Measurements from ENCODE around the gene VPS8.

The VPS8 gene

GRCh38 chr3:185081521-185081920 is 269.6 kb downstream of the VPS8 start:
- Histone ChIP-seq H3K27me3 (ENCODE audit: low read depth, low read length) (no peaks in the 10 kb centered on the region), H3K36me3 (ENCODE audit: control insufficient read depth in 1 of 2, insufficient read depth in 2 of 2, low read length in 2 of 2) (peaks cover 6 to 18% of the 10 kb centered on the region in 2 donors), H3K4me1 (ENCODE audit: control insufficient read depth in 1 of 2, insufficient read depth in 2 of 2, low read length in 2 of 2) (peaks cover 0 to 10% of the 10 kb centered on the region in 2 donors), H3K27ac (ENCODE audit: low read length) (no peak overlapping the region), H3K9me3 (ENCODE audit: control insufficient read depth in 1 of 2, low read length in 2 of 2) (no peaks in the 10 kb centered on the region), H3K4me3 (ENCODE audit: low read depth in 1 of 2, low read length in 2 of 2) (no peak overlapping the region)

- no peaks in the 10 kb centered on the region for H3K27me3 ChIP-seq (ENCODE audit: low read depth, low read length)
- no peak overlapping the region for H3K27ac ChIP-seq (ENCODE audit: low read length)
- H3K9me3 ChIP-seq (ENCODE audit: control insufficient read depth in 1 of 2, low read length in 2 of 2), result no peaks in the 10 kb centered on the region
- H3K4me3 ChIP-seq (ENCODE audit: low read depth in 1 of 2, low read length in 2 of 2), result no peak overlapping the region
- peaks cover 6 to 18% of the 10 kb centered on the region in 2 donors for H3K36me3 ChIP-seq (ENCODE audit: control insufficient read depth in 1 of 2, insufficient read depth in 2 of 2, low read length in 2 of 2)
- H3K4me1 ChIP-seq (ENCODE audit: control insufficient read depth in 1 of 2, insufficient read depth in 2 of 2, low read length in 2 of 2), result peaks cover 0 to 10% of the 10 kb centered on the region in 2 donors
Measured at GRCh38 chr3:185082149-185082548, 270.2 kb downstream of the VPS8 start.

- Histone ChIP-seq H3K36me3 (ENCODE audit: control insufficient read depth in 1 of 2, insufficient read depth in 2 of 2, low read length in 2 of 2) (peaks cover 6 to 18% of the 10 kb centered on the region in 2 donors), H3K9me3 (ENCODE audit: control insufficient read depth in 1 of 2, low read length in 2 of 2) (no peaks in the 10 kb centered on the region), H3K4me3 (ENCODE audit: low read depth in 1 of 2, low read length in 2 of 2) (no peak overlapping the region), H3K27me3 (ENCODE audit: low read depth, low read length) (no peaks in the 10 kb centered on the region), H3K27ac (ENCODE audit: low read length) (no peak overlapping the region), H3K4me1 (ENCODE audit: control insufficient read depth in 1 of 2, insufficient read depth in 2 of 2, low read length in 2 of 2) (peaks cover 0 to 10% of the 10 kb centered on the region in 2 donors)
Measured at GRCh38 chr3:185082829-185083228, 270.9 kb downstream of the VPS8 start.

- no peaks in the 10 kb centered on the region for H3K27me3 ChIP-seq (ENCODE audit: low read depth, low read length)
- H3K9me3 ChIP-seq (ENCODE audit: control insufficient read depth in 1 of 2, low read length in 2 of 2), result no peaks in the 10 kb centered on the region
- peaks cover 0 to 15% of the 10 kb centered on the region in 2 donors for H3K4me1 ChIP-seq (ENCODE audit: control insufficient read depth in 1 of 2, insufficient read depth in 2 of 2, low read length in 2 of 2)
- H3K27ac ChIP-seq (ENCODE audit: low read length), result no peak overlapping the region
- peaks cover 6 to 18% of the 10 kb centered on the region in 2 donors for H3K36me3 ChIP-seq (ENCODE audit: control insufficient read depth in 1 of 2, insufficient read depth in 2 of 2, low read length in 2 of 2)
- H3K4me3 ChIP-seq (ENCODE audit: low read depth in 1 of 2, low read length in 2 of 2), result no peak overlapping the region
Measured at GRCh38 chr3:185084402-185084801, 272.4 kb downstream of the VPS8 start.

- Histone ChIP-seq H3K27me3 (ENCODE audit: low read depth, low read length) (no peaks in the 10 kb centered on the region), H3K27ac (ENCODE audit: low read length) (no peak overlapping the region), H3K4me3 (ENCODE audit: low read depth in 1 of 2, low read length in 2 of 2) (no peak overlapping the region), H3K4me1 (ENCODE audit: control insufficient read depth in 1 of 2, insufficient read depth in 2 of 2, low read length in 2 of 2) (peaks cover 0 to 19% of the 10 kb centered on the region in 2 donors), H3K9me3 (ENCODE audit: control insufficient read depth in 1 of 2, low read length in 2 of 2) (no peaks in the 10 kb centered on the region), H3K36me3 (ENCODE audit: control insufficient read depth in 1 of 2, insufficient read depth in 2 of 2, low read length in 2 of 2) (peaks cover 6 to 18% of the 10 kb centered on the region in 2 donors)
Measured at GRCh38 chr3:185084901-185085300, 272.9 kb downstream of the VPS8 start.

GRCh38 chr3:185087419-185087818 is 275.5 kb downstream of the VPS8 start:
- H3K9me3 ChIP-seq (ENCODE audit: control insufficient read depth in 1 of 2, low read length in 2 of 2), result no peaks in the 10 kb centered on the region
- H3K36me3 ChIP-seq (ENCODE audit: control insufficient read depth in 1 of 2, insufficient read depth in 2 of 2, low read length in 2 of 2), result peaks cover 6 to 7% of the 10 kb centered on the region in 2 donors
- H3K27ac ChIP-seq (ENCODE audit: low read length), result no peak overlapping the region
- no peaks in the 10 kb centered on the region for H3K27me3 ChIP-seq (ENCODE audit: low read depth, low read length)
- peaks cover 0 to 22% of the 10 kb centered on the region in 2 donors for H3K4me1 ChIP-seq (ENCODE audit: control insufficient read depth in 1 of 2, insufficient read depth in 2 of 2, low read length in 2 of 2)
- no peak overlapping the region for H3K4me3 ChIP-seq (ENCODE audit: low read depth in 1 of 2, low read length in 2 of 2)

- no peaks in the 10 kb centered on the region for H3K36me3 ChIP-seq (ENCODE audit: control insufficient read depth in 1 of 2, insufficient read depth in 2 of 2, low read length in 2 of 2)
- H3K27me3 ChIP-seq (ENCODE audit: low read depth, low read length), result no peaks in the 10 kb centered on the region
- peaks cover 0 to 24% of the 10 kb centered on the region in 2 donors for H3K4me1 ChIP-seq (ENCODE audit: control insufficient read depth in 1 of 2, insufficient read depth in 2 of 2, low read length in 2 of 2)
- no peaks in the 10 kb centered on the region for H3K9me3 ChIP-seq (ENCODE audit: control insufficient read depth in 1 of 2, low read length in 2 of 2)
- no peak overlapping the region for H3K4me3 ChIP-seq (ENCODE audit: low read depth in 1 of 2, low read length in 2 of 2)
- H3K27ac ChIP-seq (ENCODE audit: low read length), result no peak overlapping the region
Measured at GRCh38 chr3:185089343-185089742, 277.4 kb downstream of the VPS8 start.

- H3K4me3 ChIP-seq (ENCODE audit: low read depth in 1 of 2, low read length in 2 of 2), result no peak overlapping the region
- no peak overlapping the region for H3K27ac ChIP-seq (ENCODE audit: low read length)
- no peaks in the 10 kb centered on the region for H3K27me3 ChIP-seq (ENCODE audit: low read depth, low read length)
- no peaks in the 10 kb centered on the region for H3K9me3 ChIP-seq (ENCODE audit: control insufficient read depth in 1 of 2, low read length in 2 of 2)
- H3K4me1 ChIP-seq (ENCODE audit: control insufficient read depth in 1 of 2, insufficient read depth in 2 of 2, low read length in 2 of 2), result peaks cover 0 to 21% of the 10 kb centered on the region in 2 donors
- H3K36me3 ChIP-seq (ENCODE audit: control insufficient read depth in 1 of 2, insufficient read depth in 2 of 2, low read length in 2 of 2), result no peaks in the 10 kb centered on the region
Measured at GRCh38 chr3:185089751-185090150, 277.8 kb downstream of the VPS8 start.

GRCh38 chr3:185090811-185091210 is 278.8 kb downstream of the VPS8 start:
- Histone ChIP-seq H3K36me3 (ENCODE audit: control insufficient read depth in 1 of 2, insufficient read depth in 2 of 2, low read length in 2 of 2) (no peaks in the 10 kb centered on the region), H3K4me1 (ENCODE audit: control insufficient read depth in 1 of 2, insufficient read depth in 2 of 2, low read length in 2 of 2) (peaks cover 0 to 18% of the 10 kb centered on the region in 2 donors), H3K27me3 (ENCODE audit: low read depth, low read length) (no peaks in the 10 kb centered on the region), H3K9me3 (ENCODE audit: control insufficient read depth in 1 of 2, low read length in 2 of 2) (no peaks in the 10 kb centered on the region), H3K27ac (ENCODE audit: low read length) (no peak overlapping the region), H3K4me3 (ENCODE audit: low read depth in 1 of 2, low read length in 2 of 2) (no peak overlapping the region)

- H3K4me3 ChIP-seq (ENCODE audit: low read depth in 1 of 2, low read length in 2 of 2), result no peak overlapping the region
- peaks cover 0 to 16% of the 10 kb centered on the region in 2 donors for H3K4me1 ChIP-seq (ENCODE audit: control insufficient read depth in 1 of 2, insufficient read depth in 2 of 2, low read length in 2 of 2)
- no peak overlapping the region for H3K27ac ChIP-seq (ENCODE audit: low read length)
- H3K9me3 ChIP-seq (ENCODE audit: control insufficient read depth in 1 of 2, low read length in 2 of 2), result no peaks in the 10 kb centered on the region
- H3K27me3 ChIP-seq (ENCODE audit: low read depth, low read length), result no peaks in the 10 kb centered on the region
- no peaks in the 10 kb centered on the region for H3K36me3 ChIP-seq (ENCODE audit: control insufficient read depth in 1 of 2, insufficient read depth in 2 of 2, low read length in 2 of 2)
Measured at GRCh38 chr3:185093116-185093515, 281.1 kb downstream of the VPS8 start.

GRCh38 chr3:185094697-185095096 is 282.7 kb downstream of the VPS8 start:
- Histone ChIP-seq H3K36me3 (ENCODE audit: control insufficient read depth in 1 of 2, insufficient read depth in 2 of 2, low read length in 2 of 2) (no peaks in the 10 kb centered on the region), H3K27ac (ENCODE audit: low read length) (no peak overlapping the region), H3K27me3 (ENCODE audit: low read depth, low read length) (no peaks in the 10 kb centered on the region), H3K9me3 (ENCODE audit: control insufficient read depth in 1 of 2, low read length in 2 of 2) (no peaks in the 10 kb centered on the region), H3K4me3 (ENCODE audit: low read depth in 1 of 2, low read length in 2 of 2) (no peak overlapping the region), H3K4me1 (ENCODE audit: control insufficient read depth in 1 of 2, insufficient read depth in 2 of 2, low read length in 2 of 2) (peaks cover 0 to 9% of the 10 kb centered on the region in 2 donors)

All from muscle layer of duodenum (tissue), 2 donors.